Mammary microvascular endothelial cell (primary cell): ENCODE data around the gene C17orf75. TPM values are rescaled to one million over a fixed set of nuclear protein-coding genes. Genes with fewer than 3 reads are reported as not detected.

Source experiments
- total RNA-seq: library from RNA; depleted of rRNA; stranded (reverse); fragments of >200 nt; gene quantifications from 2 replicates; pipeline ENCODE4 v1.2.3, GENCODE V29; 2015

Gene C17orf75
- total RNA-seq, result 10.0 and 10.7 TPM in 2 replicates

GRCh38 chr17:32341857-32342602 is at the start of gene C17orf75:
Gene C17orf75, minus strand, starts transcription at chr17:32342173. Its CDS starts 34 bp downstream, at chr17:32342139.

GRCh38 chr17:32349854-32350665 is 8.1 kb upstream of the C17orf75 start, which contains the start of gene ZNF207:
Gene ZNF207, plus strand, starts transcription at chr17:32350157. Its CDS starts 129 bp downstream, at chr17:32350286.

Other genes starting within 250 kb of the C17orf75 start
- gene RHOT1, start 199.7 kb downstream of the C17orf75 start, total RNA-seq, result 18.1 and 20.1 TPM in 2 replicates
- gene RHBDL3, start 76.3 kb downstream of the C17orf75 start, total RNA-seq, result under 0.01 and 0.07 TPM in 2 replicates
- gene ZNF207, start 8.0 kb upstream of the C17orf75 start, total RNA-seq, result 118 and 126 TPM in 2 replicates
- 109 and 130 TPM in 2 replicates for gene PSMD11, start 102.3 kb upstream of the C17orf75 start, total RNA-seq
- gene CDK5R1, start 144.8 kb upstream of the C17orf75 start, total RNA-seq, result 2.6 and 2.7 TPM in 2 replicates